ENCODE data around the gene PNPT1. TPM values are rescaled to one million over a fixed set of nuclear protein-coding genes. Genes with fewer than 3 reads are reported as not detected.

The PNPT1 gene
- total and polyA plus RNA-seq, 2 donors (not counting 3 experiments of a cell fraction or from before 2014, with no cell fraction given), result 6.6 to 32.4 TPM

DNA sequence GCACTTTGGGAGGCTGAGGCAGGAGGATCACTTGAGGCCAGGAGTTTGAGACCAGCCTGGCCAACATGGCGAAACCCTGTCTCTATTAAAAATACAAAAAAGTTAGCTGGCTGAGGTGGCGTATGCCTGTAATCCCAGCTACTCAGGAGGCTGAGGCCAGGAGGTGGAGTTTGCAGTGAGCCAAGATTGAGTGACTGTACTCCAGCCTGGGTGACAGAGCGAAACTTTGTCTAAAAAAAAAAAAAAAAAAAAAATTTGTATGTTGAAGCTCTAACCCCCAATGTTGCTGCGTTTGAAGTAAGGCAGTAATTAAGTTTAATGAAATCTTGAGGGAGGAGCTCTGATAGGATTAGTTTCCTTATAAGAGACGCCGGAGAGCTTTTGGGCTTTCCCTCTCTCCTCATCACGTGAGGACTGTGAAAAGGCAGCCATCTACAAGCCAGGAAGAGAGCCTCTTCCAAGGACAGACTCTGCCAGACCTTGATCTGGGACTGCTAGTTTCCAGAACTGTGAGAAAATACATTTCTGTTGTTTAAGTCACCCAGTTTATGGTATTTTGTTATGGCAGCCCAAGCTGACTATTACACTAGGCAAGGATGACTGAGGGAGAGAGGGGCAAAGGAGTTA is 11.5 kb upstream of the PNPT1 start:
- no peaks in the 10 kb centered on the region for H3K9me3 ChIP-seq (replicated peaks; ENCODE audit: control insufficient read depth, insufficient read depth, low read length)
- BruUV-seq (replicated peaks), result no TSS peak
- DNase-seq (ENCODE audit: low read depth, low spot score) (no peak), FAIRE-seq (no peak)
- no peak overlapping the region for H3K27ac ChIP-seq (ENCODE audit: insufficient read depth, low read depth, low read length)
- peaks cover 4 to 14% of the 10 kb centered on the region in 2 experiments for H3K27me3 ChIP-seq (ENCODE audit: control insufficient read depth in 2 of 2, insufficient read depth in 2 of 2, low read length in 2 of 2)
- dilution Hi-C loops (cut with MboI; ENCODE audit: extremely low pct_ligation_motif_present, low sequenced_read_pairs) (no loop called here), intact Hi-C loops (cut with micrococcal nuclease) (no loop called here)
- no peaks in the 10 kb centered on the region for H3K79me2 ChIP-seq (ENCODE audit: control insufficient read depth, insufficient read depth, low read length)
- no peaks in the 10 kb centered on the region for H3K36me3 ChIP-seq (ENCODE audit: control insufficient read depth in 2 of 2, extremely low read depth in 1 of 2, insufficient read depth in 2 of 2, low read length in 2 of 2)
- H3K4me1 ChIP-seq (ENCODE audit: control insufficient read depth, extremely low read depth, insufficient read depth, low read length), result no peaks in the 10 kb centered on the region
- ChIA-PET CTCF (interaction anchor here (0.7 to 1.0 kb wide), 4 partner anchors 12 to 338 kb away, joined by 3 to 4 read pairs (median 3); no protein-coding TSS in a partner anchor), POLR2A (no interaction called here)
- no peak overlapping the region for H2AFZ ChIP-seq (ENCODE audit: low read depth, low read length)
- no peaks in the 10 kb centered on the region for H3K9me1 ChIP-seq (replicated peaks; ENCODE audit: control insufficient read depth, extremely low read depth, insufficient read depth, low read length)
- no peak overlapping the region for H3K9ac ChIP-seq (replicated peaks; ENCODE audit: extremely low read depth, insufficient read depth, low read length)
- no peaks in the 10 kb centered on the region for H4K20me1 ChIP-seq (replicated peaks; ENCODE audit: control insufficient read depth, extremely low read depth, insufficient read depth, low read length)
- no peak overlapping the region for H3K4me2 ChIP-seq (ENCODE audit: insufficient read depth, low read length)
- H3K4me3 ChIP-seq (replicated peaks in 1 of 3; ENCODE audit: insufficient read depth in 1 of 3, low read depth in 1 of 3, low read length in 3 of 3), result no peak overlapping the region
- no peak for TF ChIP-seq JUN (IDR thresholded peaks at IDR 0.05; ENCODE audit: borderline replicate concordance, insufficient read depth, insufficient read length, low read depth)
- no peak for TF ChIP-seq POLR2A (IDR thresholded peaks at IDR 0.05; ENCODE audit: low read depth, low read length)
- no peak for TF ChIP-seq EZH2 (IDR thresholded peaks at IDR 0.05; ENCODE audit: borderline replicate concordance, low read depth, low read length, severe bottlenecking)
- TF ChIP-seq POLR2AphosphoS5 (IDR thresholded peaks at IDR 0.05; ENCODE audit: insufficient read depth, low read depth, low read length), result no peak
- TF ChIP-seq MYC (IDR thresholded peaks at IDR 0.05; ENCODE audit: low read depth, low read length), result no peak
- no peak for TF ChIP-seq GATA2 (IDR thresholded peaks at IDR 0.05; ENCODE audit: insufficient read depth, insufficient read length, low read depth, low read length)
- TF ChIP-seq, protein P1, sequence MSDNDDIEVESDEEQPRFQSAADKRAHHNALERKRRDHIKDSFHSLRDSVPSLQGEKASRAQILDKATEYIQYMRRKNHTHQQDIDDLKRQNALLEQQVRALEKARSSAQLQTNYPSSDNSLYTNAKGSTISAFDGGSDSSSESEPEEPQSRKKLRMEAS (IDR thresholded peaks at IDR 0.05; ENCODE audit: insufficient read depth, insufficient read length), result no peak
- TF ChIP-seq, protein P2, sequence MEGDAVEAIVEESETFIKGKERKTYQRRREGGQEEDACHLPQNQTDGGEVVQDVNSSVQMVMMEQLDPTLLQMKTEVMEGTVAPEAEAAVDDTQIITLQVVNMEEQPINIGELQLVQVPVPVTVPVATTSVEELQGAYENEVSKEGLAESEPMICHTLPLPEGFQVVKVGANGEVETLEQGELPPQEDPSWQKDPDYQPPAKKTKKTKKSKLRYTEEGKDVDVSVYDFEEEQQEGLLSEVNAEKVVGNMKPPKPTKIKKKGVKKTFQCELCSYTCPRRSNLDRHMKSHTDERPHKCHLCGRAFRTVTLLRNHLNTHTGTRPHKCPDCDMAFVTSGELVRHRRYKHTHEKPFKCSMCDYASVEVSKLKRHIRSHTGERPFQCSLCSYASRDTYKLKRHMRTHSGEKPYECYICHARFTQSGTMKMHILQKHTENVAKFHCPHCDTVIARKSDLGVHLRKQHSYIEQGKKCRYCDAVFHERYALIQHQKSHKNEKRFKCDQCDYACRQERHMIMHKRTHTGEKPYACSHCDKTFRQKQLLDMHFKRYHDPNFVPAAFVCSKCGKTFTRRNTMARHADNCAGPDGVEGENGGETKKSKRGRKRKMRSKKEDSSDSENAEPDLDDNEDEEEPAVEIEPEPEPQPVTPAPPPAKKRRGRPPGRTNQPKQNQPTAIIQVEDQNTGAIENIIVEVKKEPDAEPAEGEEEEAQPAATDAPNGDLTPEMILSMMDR (IDR thresholded peaks at IDR 0.05; ENCODE audit: extremely low read depth in 1 of 2, insufficient read depth in 1 of 2, low read depth in 1 of 2, low read length in 2 of 2), result no peak
- no peak for TF ChIP-seq FOS (IDR thresholded peaks at IDR 0.05; ENCODE audit: borderline replicate concordance, insufficient read depth, low read length)
